Measurements from ENCODE around the gene CCT7. TPM values are rescaled to one million over a fixed set of nuclear protein-coding genes. Genes with fewer than 3 reads are reported as not detected.

CCT7 gene
- total RNA-seq, 6 experiments from 2014 or later: 83.5 to 131 (median 99.4) TPM

DNA sequence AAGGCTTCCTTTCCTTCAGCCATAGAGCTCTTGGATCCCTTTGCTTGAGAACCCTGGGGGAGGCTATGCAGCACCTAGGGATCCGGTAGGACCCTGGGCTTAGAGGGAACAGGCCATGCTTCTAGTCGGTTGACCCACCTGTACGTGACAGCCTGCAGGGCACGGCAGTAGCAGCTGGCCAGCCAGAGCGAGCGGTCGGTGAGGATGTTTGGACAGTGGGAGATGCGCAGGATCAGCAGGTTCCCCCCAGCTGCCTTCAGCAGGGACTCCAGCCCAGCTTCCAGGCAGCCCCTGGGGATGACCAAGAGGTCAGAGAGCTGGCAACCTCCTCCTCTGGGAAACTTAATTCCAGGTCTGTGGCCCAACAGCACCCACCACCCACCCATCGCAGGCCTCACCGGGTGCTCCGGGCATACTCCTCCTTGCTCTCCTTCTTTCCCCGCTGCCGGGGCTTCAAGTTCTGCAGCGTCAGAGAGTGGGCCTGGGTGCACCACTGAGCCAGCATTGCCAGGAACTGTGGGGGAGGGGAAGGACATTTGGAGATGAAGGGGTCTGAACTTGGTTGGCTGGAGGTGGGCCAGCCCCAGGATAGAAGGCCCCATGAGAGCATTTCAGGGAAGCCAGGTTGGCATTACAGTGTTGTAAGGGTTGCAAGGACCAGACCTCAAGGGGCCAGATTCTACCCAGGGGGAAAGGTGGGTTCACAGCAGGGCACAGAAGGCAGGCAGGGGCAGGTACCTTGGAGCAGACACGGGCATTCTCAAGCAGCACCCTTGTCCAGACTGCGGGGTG, 29.6 kb downstream of the CCT7 start:
- Histone ChIP-seq H3K4me1 (peaks cover 0 to 1% (median 0%) of the 10 kb centered on the region in 4 donors), H3K27me3 (peaks cover 0 to 4% of the 10 kb centered on the region in 2 donors), H3K9me3 (no peaks in the 10 kb centered on the region), H3K27ac (no peak overlapping the region), H3K4me3 (no peak overlapping the region), H3K36me3 (no peaks in the 10 kb centered on the region)
- intact Hi-C loops (cut with DNase I): no loop called here
- TF ChIP-seq, protein P1, sequence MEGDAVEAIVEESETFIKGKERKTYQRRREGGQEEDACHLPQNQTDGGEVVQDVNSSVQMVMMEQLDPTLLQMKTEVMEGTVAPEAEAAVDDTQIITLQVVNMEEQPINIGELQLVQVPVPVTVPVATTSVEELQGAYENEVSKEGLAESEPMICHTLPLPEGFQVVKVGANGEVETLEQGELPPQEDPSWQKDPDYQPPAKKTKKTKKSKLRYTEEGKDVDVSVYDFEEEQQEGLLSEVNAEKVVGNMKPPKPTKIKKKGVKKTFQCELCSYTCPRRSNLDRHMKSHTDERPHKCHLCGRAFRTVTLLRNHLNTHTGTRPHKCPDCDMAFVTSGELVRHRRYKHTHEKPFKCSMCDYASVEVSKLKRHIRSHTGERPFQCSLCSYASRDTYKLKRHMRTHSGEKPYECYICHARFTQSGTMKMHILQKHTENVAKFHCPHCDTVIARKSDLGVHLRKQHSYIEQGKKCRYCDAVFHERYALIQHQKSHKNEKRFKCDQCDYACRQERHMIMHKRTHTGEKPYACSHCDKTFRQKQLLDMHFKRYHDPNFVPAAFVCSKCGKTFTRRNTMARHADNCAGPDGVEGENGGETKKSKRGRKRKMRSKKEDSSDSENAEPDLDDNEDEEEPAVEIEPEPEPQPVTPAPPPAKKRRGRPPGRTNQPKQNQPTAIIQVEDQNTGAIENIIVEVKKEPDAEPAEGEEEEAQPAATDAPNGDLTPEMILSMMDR (IDR thresholded peaks at IDR 0.05): no peak
- no peak for TF ChIP-seq POLR2A (IDR thresholded peaks at IDR 0.05)
- no peak for DNase-seq
- 92% methylated on average over 2 of the region's 16 CpGs for WGBS (ENCODE audit: insufficient coverage, low coverage, low lambda C conversion rate, missing lambda C conversion rate)
- no peak for ATAC-seq

DNA sequence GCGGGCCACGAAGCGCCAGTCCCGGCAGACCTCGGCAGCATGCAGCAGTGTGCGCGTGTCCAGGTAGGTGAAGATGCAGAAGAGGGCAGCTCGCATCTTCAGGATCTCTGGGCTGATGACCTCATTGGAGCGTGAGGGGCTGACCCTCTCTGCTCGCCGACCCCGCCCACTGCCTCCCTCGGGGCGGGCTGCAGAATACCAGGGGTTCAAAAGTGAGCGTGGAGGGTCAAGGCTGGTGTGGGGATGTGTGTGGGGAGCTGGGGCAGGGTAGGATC, 30.2 kb downstream of the CCT7 start:
- WGBS (ENCODE audit: insufficient coverage, low coverage, low lambda C conversion rate, missing lambda C conversion rate): 63% methylated on average over 5 of the region's 15 CpGs
- DNase-seq (no peak), ATAC-seq (no peak)
- Histone ChIP-seq H3K9me3 (no peaks in the 10 kb centered on the region), H3K27me3 (peaks cover 0 to 6% of the 10 kb centered on the region in 2 donors), H3K4me1 (peaks cover 0 to 6% (median 0%) of the 10 kb centered on the region in 4 donors), H3K4me3 (no peak overlapping the region), H3K27ac (no peak overlapping the region), H3K36me3 (no peaks in the 10 kb centered on the region)
- intact Hi-C loops (cut with DNase I): no loop called here
- TF ChIP-seq, protein P1 (IDR thresholded peaks at IDR 0.05): no peak
- TF ChIP-seq POLR2A (IDR thresholded peaks at IDR 0.05): no peak

DNA sequence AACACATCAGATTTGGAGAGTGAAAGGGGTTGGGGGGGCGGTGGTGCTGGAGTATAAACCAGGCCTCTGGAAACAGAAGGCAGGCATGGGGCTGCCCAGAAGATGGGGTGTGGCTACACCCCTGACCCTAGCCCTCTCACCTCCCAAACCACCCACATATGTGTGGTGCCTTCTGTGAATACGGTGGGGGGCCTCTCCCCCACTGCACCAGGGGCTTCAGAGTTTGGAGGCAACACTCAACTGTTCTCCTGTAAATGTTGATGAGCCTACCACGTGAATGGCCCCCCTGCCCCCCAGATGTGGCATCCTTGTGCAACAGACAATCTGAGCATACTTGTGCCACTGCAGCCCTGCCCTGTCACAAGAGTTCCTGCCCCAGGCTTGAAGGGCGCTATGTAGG, 30.7 kb downstream of the CCT7 start:
- H3K27me3 ChIP-seq: peaks cover 0 to 6% of the 10 kb centered on the region in 2 donors
- H3K4me3 ChIP-seq: no peak overlapping the region
- H3K27ac ChIP-seq: no peak overlapping the region
- WGBS (ENCODE audit: insufficient coverage, low coverage, low lambda C conversion rate, missing lambda C conversion rate): 100% methylated on average over 1 of the region's 4 CpGs
- H3K4me1 ChIP-seq: peaks cover 0 to 6% (median 0%) of the 10 kb centered on the region in 4 donors
- ATAC-seq (no peak), DNase-seq (no peak)
- intact Hi-C loops (cut with DNase I): no loop called here
- no peak for TF ChIP-seq POLR2A (IDR thresholded peaks at IDR 0.05)
- TF ChIP-seq, protein P1 (IDR thresholded peaks at IDR 0.05): no peak
- no peaks in the 10 kb centered on the region for H3K36me3 ChIP-seq
- no peaks in the 10 kb centered on the region for H3K9me3 ChIP-seq

DNA sequence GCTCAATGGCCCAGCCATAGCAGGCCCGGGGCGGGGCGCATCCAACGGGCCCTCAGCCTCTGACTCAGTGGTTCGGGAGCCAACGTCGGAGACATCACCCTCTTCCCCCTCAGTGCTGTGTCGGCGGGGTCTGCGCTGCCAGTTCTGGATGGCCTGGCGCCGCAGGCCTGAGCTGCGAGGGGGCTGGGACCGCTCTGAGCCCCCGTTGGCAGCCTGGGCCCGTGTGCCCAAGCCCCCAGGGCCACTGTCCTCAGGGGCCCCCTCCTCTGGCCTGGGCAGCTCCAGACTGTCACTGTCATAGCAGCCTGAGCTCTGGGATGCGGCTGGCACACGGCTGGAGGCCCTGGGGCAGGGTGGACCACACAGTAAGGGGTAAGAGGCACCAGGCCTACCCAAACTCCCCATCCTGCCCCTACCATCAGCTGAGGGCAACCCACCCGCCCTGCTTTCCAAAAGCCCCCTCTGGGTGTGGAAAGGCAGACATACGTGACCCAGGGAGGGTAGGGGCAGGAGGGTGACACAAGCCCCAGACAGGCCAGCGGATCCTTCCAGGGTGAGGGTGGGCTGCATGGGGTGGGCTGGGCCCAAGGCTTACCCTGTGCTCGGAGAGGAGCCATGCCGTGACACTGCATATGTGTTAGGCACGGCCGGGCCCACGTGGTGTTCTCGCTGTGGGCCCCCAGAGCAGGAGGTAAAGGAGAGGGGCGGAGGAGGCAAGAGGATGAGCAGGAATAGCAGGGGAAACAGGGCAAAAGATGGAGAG, 31.4 kb downstream of the CCT7 start:
- TF ChIP-seq POLR2A (IDR thresholded peaks at IDR 0.05): no peak
- TF ChIP-seq, protein P1 (IDR thresholded peaks at IDR 0.05): no peak
- Histone ChIP-seq H3K27ac (no peak overlapping the region), H3K36me3 (no peaks in the 10 kb centered on the region), H3K9me3 (no peaks in the 10 kb centered on the region), H3K4me3 (no peak overlapping the region), H3K4me1 (peaks cover 0 to 6% (median 0%) of the 10 kb centered on the region in 4 donors), H3K27me3 (peaks cover 0 to 6% of the 10 kb centered on the region in 2 donors)
- intact Hi-C loops (cut with DNase I): no loop called here
- DNase-seq: no peak
- WGBS (ENCODE audit: insufficient coverage, low coverage, low lambda C conversion rate, missing lambda C conversion rate): 85% methylated on average over 6 of the region's 28 CpGs
- ATAC-seq: peak in 1 of 4 donors; percentile 5

All from right lobe of liver (tissue), 6 donors.